Activated naive CD8-positive, alpha-beta T cell treated with anti-CD3 and anti-CD28 coated beads, Interleukin-2, amount 50 U/mL, for 24 hours (primary cell): ENCODE measurements around the gene FCN3.

Experiments used
- ATAC-seq: fragments of 150-1000 bp; cut with Tn5 transposase; one replicate; pipeline ENCODE4 v1.10.0; 2021
- DNase-seq: peaks from one replicate; pipeline ENCODE4 v3.0.0; 2021
- H3K27ac Mint-ChIP-seq: one replicate; pipeline ENCODE4 v1.8.0; 2021; ENCODE audit warnings: mild to moderate bottlenecking, mixed read lengths
- H3K27me3 Mint-ChIP-seq: one replicate; pipeline ENCODE4 v1.8.0; 2021; ENCODE audit warnings: mixed read lengths
- H3K36me3 Mint-ChIP-seq: one replicate; pipeline ENCODE4 v1.8.0; 2021; ENCODE audit warnings: low read depth, mixed read lengths
- H3K4me1 Mint-ChIP-seq: one replicate; pipeline ENCODE4 v1.8.0; 2021; ENCODE audit warnings: mixed read lengths
- H3K4me3 Mint-ChIP-seq: one replicate; pipeline ENCODE4 v1.8.0; 2021; ENCODE audit warnings: mild to moderate bottlenecking, moderate library complexity, mixed read lengths
- H3K9me3 Mint-ChIP-seq: one replicate; pipeline ENCODE4 v1.8.0; 2021; ENCODE audit warnings: mixed read lengths

The FCN3 gene

DNA sequence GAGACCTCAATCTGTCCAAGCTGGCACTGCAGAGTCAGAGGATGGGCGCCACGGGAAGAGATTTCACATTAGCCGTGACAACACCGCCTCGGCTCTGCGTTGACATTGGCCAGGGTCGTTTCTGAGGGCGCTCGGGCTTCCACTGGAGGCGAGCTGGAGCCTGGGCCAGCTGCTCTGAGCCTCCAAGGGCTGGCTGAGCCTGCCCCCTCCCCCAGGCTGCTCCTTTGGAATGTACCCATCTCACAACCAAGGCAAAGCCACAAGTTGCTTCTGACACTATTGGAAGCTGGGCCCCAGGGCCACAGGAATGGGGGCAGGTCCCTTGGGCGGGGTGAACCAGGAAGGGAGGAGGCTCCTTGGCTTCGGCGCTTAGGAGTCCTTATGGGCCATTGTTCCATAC is 30.4 kb upstream of the FCN3 start:
- no peaks in the 10 kb centered on the region for H3K9me3 Mint-ChIP-seq
- no peaks in the 10 kb centered on the region for H3K27me3 Mint-ChIP-seq
- no peak overlapping the region for H3K27ac Mint-ChIP-seq
- DNase-seq = no peak
- peaks cover 7% of the 10 kb centered on the region for H3K36me3 Mint-ChIP-seq
- H3K4me3 Mint-ChIP-seq = no peak overlapping the region
- peaks cover 24% of the 10 kb centered on the region for H3K4me1 Mint-ChIP-seq
- ATAC-seq = no peak

DNA sequence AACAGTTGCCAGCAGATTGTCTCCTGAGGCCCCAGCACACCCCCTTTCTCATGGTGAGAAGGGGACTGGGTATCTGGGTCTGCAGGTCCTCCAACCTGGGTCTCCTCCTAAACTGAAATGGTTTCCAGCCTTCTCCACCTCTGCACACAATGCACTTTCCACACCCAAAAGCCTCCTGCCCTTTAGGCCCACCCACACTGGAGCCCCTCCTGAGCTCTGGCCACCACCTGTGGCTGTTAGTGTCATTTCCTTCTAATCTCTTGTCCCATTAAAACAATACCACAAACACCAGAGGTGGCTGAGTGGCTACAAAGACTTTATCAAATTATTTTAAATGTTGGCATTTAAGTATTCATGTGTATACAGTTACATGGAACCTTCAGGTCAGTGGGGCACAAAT is 29.3 kb upstream of the FCN3 start:
- Mint-ChIP-seq H3K9me3 (no peaks in the 10 kb centered on the region), H3K36me3 (peaks cover 7% of the 10 kb centered on the region), H3K4me1 (peaks cover 24% of the 10 kb centered on the region), H3K4me3 (peak overlapping the region; percentile 4), H3K27ac (peak overlapping the region; percentile 76), H3K27me3 (no peaks in the 10 kb centered on the region)
- no peak for DNase-seq
- ATAC-seq = no peak

DNA sequence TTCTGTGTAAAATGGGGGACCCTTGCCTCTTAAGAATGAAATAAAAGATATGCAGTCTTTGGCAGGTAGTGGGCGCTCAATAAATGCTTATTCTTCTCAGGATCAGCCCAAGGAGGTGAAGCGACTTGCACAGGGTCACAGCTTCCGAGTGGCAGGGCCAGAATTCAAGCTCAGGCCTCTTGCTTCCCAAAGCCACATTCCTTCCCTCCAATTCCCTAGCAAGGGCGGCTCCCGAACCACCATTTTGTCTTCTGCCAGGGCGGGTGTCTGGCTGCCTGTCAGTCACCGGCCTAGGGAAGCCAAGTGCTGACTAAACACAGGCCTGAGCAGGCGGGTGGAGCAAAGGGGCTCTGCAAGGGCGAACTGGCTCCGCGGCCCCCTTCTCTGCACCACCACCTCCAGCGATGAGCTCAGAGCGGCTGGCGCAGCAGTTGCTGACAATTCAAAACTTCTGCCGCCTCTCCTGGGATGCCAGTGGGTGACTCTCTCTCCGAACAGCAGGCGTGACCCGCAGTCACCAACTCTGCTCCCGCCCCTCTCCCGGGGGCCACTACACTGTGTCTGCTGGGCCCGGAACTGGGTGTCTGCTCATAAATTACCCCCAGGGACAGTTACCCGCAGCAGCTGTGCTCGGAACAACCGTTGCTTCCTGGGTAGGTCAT is 28.6 kb upstream of the FCN3 start:
- Mint-ChIP-seq H3K4me1 (peaks cover 24% of the 10 kb centered on the region), H3K4me3 (peak overlapping the region; percentile 11), H3K9me3 (no peaks in the 10 kb centered on the region), H3K27ac (peak overlapping the region; percentile 76), H3K27me3 (no peaks in the 10 kb centered on the region), H3K36me3 (peaks cover 5% of the 10 kb centered on the region)
- ATAC-seq (peak; percentile 64), DNase-seq (peak; percentile 56)

DNA sequence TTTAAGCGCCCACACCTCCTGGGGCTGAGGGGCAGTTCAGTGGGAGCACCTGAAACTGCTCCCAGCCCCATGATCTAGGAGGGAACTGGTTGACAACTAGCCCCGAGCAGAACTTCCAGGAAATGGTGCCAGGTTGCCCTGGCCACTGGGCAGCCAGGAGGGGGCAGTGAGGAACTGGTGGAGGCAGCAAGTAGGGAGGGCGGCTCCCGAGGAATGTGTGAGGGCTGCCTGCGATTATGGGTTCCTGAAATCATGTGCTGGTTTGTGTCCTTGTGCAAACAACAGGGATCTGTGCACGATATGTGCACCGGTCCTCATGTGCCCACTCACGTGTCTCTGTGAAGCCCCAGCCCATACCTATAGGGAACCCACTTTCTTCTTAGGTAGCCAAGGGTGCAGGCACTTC is 27.7 kb upstream of the FCN3 start:
- ATAC-seq (no peak), DNase-seq (peak; percentile 25)
- H3K4me1 Mint-ChIP-seq = peaks cover 24% of the 10 kb centered on the region
- H3K4me3 Mint-ChIP-seq = no peak overlapping the region
- peaks cover 2% of the 10 kb centered on the region for H3K36me3 Mint-ChIP-seq
- no peaks in the 10 kb centered on the region for H3K9me3 Mint-ChIP-seq
- no peaks in the 10 kb centered on the region for H3K27me3 Mint-ChIP-seq
- peak overlapping the region; percentile 76 for H3K27ac Mint-ChIP-seq

DNA sequence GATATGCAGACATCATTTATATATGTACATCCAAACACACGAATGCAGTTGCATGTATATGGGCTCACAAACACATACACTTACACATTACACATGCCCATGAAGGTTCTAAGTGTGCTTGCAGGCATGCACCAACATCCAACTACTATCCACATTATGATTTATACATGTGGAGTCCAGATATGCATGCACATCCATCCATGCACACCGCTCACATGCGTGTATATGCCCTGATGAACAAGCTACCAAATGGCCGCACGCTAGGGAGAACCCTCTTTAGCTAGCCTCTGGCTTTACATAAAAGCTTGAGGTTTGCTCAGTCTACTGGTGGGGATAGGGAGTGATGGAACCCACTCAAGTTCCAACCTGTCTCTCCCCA is 26.3 kb upstream of the FCN3 start:
- Mint-ChIP-seq H3K36me3 (no peaks in the 10 kb centered on the region), H3K4me3 (no peak overlapping the region), H3K9me3 (no peaks in the 10 kb centered on the region), H3K27me3 (no peaks in the 10 kb centered on the region), H3K27ac (no peak overlapping the region), H3K4me1 (peaks cover 24% of the 10 kb centered on the region)
- ATAC-seq (no peak), DNase-seq (no peak)

DNA sequence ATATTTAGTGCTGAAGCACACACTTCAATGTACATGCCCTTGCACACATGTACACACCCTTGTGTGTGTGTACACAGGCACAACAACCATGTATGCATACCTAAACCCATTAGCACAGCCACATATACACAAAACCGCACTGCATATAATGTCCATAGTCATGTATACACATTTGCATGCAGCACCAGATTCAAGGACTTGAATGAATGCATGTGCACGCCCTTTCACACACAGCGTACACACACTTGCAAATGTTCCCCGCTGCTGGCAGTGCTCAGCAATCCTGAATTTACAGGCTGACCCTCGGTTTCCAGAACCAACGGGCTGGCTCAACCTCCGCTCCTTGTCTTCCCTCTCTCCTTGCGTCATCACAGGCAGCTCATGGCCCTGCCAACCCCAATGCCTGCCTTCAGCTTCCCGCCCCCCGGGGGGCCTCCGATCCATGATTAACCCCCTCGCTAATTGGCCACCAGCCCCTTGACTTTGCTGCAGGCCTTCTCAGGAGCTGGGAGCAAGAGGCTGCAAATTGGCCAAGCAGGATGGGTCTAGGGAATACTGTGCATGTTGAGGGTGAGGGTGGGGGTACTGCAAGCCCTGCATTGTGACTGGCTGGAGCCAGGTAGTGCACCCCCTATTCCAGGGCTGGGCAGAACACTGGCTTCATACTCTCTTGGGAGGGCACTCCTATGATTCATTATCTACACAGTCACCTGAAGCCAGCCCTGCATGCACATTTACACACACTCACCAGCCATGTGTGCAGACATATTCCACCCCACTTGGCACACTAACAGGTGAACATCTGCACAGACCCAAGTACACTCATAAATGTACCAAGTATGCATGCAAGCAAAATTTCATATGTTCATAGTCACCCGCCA is 25.7 kb upstream of the FCN3 start:
- no peak for DNase-seq
- H3K27ac Mint-ChIP-seq = no peak overlapping the region
- peaks cover 24% of the 10 kb centered on the region for H3K4me1 Mint-ChIP-seq
- no peaks in the 10 kb centered on the region for H3K36me3 Mint-ChIP-seq
- no peaks in the 10 kb centered on the region for H3K9me3 Mint-ChIP-seq
- H3K27me3 Mint-ChIP-seq = no peaks in the 10 kb centered on the region
- H3K4me3 Mint-ChIP-seq = no peak overlapping the region
- no peak for ATAC-seq

DNA sequence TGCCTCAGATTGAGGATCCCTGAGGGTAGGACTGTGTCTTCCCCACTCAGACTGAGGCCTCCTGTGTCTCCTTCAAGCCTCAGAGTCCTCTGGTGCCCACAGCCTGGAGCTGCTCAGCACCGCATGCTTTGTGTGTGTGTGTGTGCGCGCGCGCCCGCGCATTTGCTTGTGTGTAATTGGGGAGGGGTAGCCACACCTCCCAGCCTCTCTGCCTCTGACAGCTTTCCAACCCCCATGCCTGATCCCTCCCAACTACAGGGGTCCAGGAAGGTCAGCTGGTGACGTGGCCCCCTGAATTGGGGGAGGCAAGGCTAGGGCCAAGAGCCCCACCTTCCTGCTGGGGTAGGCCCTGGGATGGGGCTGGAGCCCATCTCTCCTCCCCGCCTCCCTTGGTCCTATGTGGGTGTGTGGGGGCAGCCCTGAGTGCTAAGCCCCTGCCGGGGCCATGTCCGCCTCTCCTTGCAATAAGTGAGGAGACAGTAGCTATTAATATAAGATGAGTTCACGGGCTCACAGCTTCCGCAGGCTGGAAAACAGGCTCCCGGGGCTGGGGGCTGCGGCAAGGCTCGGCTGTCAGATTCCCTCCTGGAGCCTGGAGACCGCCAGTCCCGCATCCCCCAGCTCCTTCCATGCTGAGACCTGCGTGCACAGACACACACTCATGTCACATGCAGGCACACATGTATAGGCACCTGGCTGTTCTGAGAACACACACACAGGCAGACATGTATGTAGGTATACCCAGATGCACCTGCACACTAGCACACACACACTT is 24.8 kb upstream of the FCN3 start:
- ATAC-seq = no peak
- Mint-ChIP-seq H3K27ac (no peak overlapping the region), H3K4me1 (peaks cover 26% of the 10 kb centered on the region)

DNA sequence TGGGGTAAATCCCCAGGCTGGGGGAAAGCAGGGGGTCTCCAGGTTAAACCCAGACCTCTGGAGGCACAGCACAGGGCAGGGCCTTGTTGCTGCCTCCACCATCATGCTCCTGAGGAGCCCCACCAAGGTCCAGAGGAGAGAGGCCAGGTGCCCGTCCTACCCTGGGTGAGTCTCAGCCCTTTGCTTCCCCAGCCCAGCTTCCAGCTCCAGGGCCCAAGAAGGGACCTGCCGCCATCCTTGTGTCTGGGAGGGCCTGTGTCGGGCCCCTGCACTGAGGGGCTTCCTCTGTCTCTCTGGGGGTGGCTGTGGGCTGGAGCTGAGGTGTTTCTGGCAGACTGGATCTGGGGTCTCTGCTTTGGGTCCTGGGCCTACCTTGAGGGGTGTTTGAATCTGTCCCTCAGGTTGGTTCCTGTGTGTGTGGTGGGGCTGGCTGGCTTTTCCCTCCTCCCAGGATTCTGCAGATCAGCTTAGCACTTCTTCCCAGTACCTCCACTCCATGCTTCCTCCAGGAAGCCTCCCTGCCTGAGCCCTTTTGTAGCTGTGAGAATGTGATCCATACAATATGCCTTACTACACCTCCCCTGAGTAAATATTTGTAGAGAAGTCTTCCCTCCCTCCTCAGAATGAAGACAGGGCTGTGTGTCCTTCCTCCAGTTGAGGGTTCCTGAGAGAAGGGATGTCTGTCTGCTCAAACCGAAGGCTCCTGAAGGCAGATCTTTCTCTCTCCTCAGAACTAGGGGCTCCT is 24.0 kb upstream of the FCN3 start:
- H3K4me1 Mint-ChIP-seq = peaks cover 18% of the 10 kb centered on the region
- no peaks in the 10 kb centered on the region for H3K9me3 Mint-ChIP-seq
- no peaks in the 10 kb centered on the region for H3K36me3 Mint-ChIP-seq
- no peaks in the 10 kb centered on the region for H3K27me3 Mint-ChIP-seq
- no peak overlapping the region for H3K4me3 Mint-ChIP-seq
- DNase-seq (no peak), ATAC-seq (no peak)
- no peak overlapping the region for H3K27ac Mint-ChIP-seq

More for the DNA sequence above, 24.8 kb upstream of the FCN3 start:
- no peak for DNase-seq
- no peaks in the 10 kb centered on the region for H3K9me3 Mint-ChIP-seq
- H3K4me3 Mint-ChIP-seq = no peak overlapping the region
- H3K27me3 Mint-ChIP-seq = no peaks in the 10 kb centered on the region
- no peaks in the 10 kb centered on the region for H3K36me3 Mint-ChIP-seq

DNA sequence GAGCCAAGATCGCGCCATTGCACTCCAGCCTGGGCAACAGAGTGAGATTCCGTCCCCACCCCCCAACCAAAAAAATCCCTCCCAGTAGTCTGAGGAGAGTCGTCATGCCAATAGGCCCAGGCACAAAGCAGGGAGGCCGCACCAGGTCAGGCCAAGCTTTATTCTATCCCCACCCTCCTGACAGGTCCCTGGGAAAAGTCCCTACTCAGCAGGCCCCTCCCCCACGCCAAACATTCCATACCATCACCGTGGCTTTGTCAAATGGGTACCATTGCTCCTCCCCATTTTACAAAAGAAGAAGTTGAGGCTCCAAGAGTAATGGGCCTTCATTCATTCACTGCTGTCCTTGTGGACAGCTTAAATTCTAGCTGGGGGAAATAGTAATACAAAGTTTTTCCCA is 23.1 kb upstream of the FCN3 start:
- H3K36me3 Mint-ChIP-seq = no peaks in the 10 kb centered on the region
- peaks cover 10% of the 10 kb centered on the region for H3K4me1 Mint-ChIP-seq
- ATAC-seq (no peak), DNase-seq (no peak)
- H3K9me3 Mint-ChIP-seq = no peaks in the 10 kb centered on the region
- H3K27me3 Mint-ChIP-seq = no peaks in the 10 kb centered on the region
- no peak overlapping the region for H3K4me3 Mint-ChIP-seq
- H3K27ac Mint-ChIP-seq = no peak overlapping the region

DNA sequence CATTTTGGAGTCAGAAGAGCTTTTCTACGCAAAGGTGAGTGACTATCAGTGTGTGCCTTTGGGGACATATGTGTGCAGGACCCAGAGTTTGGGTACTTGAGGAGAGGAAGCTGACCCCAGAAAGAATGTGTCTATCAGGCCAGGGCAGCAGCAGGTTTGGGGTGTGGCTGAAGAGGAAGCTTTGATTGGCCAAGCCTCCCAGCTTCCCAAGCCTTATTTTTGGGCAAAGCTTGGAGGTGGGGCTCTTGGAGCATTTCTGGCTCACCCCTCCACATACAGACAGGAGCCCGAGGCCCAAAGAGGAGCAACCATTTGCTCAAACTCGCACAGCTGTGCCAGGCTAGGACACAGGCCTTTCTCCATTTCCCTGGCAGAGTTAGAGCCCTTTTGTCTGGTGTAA is 22.5 kb upstream of the FCN3 start:
- no peak overlapping the region for H3K4me3 Mint-ChIP-seq
- H3K9me3 Mint-ChIP-seq = no peaks in the 10 kb centered on the region
- DNase-seq (no peak), ATAC-seq (no peak)
- H3K4me1 Mint-ChIP-seq = peaks cover 6% of the 10 kb centered on the region
- H3K36me3 Mint-ChIP-seq = no peaks in the 10 kb centered on the region
- no peaks in the 10 kb centered on the region for H3K27me3 Mint-ChIP-seq
- H3K27ac Mint-ChIP-seq = no peak overlapping the region

DNA sequence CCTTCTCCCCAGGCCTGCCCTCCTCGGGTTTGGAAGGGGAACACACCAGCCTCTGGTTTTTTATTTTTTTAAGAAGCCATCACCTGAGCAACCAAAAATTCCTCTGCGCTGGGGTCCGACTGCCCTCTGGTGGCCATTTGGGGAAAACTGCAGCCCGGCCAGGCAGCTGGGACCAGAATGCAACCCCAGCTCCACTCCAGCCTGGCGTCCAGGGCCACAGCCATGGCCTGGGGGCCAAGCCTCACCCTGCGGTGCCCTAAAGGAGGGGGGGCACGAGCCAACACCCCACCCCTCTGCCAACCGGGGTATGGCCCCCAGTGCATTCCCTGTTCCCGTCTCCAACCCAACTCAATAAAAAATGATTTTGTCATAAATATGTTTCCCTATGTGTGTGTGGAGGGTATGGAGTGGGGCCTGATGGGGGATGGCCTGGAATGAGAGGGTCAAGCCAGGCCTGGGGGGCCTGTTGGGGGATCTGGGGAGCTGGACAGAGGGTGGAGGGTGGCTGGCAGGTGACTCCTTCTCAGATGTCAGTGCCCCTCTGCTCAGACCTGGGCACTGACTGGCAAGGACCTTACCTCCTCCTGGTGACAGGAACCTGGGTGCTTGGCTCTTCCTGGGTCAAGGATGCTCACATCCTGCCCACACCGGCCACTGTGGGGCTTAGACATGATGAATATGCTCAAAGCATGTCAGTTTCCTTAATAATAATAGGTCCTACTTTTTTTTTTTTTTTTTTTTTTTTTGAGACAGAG is 21.0 kb upstream of the FCN3 start:
- no peaks in the 10 kb centered on the region for H3K9me3 Mint-ChIP-seq
- no peaks in the 10 kb centered on the region for H3K27me3 Mint-ChIP-seq
- H3K36me3 Mint-ChIP-seq = no peaks in the 10 kb centered on the region
- H3K27ac Mint-ChIP-seq = no peak overlapping the region
- ATAC-seq = no peak
- peaks cover 11% of the 10 kb centered on the region for H3K4me1 Mint-ChIP-seq
- DNase-seq = peak; percentile 81
- H3K4me3 Mint-ChIP-seq = no peak overlapping the region

DNA sequence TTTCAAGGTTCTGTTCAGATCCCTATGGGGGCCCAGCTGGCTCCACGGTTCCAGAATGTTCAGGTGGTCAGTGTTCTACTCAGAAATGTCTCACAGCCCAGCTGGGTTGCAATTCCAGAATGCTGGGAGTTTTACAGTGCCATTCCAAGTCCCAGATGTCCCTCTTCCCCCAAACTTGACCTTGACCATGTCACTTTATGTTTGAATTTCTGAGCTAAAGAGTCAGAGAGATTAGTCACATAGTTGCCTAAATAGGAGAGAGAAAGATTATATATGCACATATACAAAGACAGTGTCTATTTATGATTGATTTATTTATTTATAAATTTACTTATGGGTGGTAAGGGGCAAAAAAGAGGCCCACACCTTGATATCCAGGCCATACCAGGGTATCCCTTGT is 20.3 kb upstream of the FCN3 start:
- H3K4me1 Mint-ChIP-seq = peaks cover 11% of the 10 kb centered on the region

DNA sequence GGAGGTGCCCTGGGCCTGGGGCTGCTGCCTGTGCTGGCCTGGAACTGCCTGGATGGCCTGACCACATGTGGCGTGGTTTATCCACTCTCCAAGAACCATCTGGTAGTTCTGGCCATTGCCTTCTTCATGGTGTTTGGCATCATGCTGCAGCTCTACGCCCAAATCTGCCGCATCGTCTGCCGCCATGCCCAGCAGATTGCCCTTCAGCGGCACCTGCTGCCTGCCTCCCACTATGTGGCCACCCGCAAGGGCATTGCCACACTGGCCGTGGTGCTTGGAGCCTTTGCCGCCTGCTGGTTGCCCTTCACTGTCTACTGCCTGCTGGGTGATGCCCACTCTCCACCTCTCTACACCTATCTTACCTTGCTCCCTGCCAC is 19.6 kb upstream of the FCN3 start:
- DNase-seq (no peak), ATAC-seq (no peak)
- Mint-ChIP-seq H3K4me1 (peaks cover 11% of the 10 kb centered on the region), H3K36me3 (no peaks in the 10 kb centered on the region), H3K27me3 (no peaks in the 10 kb centered on the region), H3K4me3 (peak overlapping the region; percentile 39), H3K9me3 (no peaks in the 10 kb centered on the region), H3K27ac (no peak overlapping the region)

More for the DNA sequence above, 20.3 kb upstream of the FCN3 start:
- H3K27ac Mint-ChIP-seq = no peak overlapping the region
- no peaks in the 10 kb centered on the region for H3K36me3 Mint-ChIP-seq
- H3K9me3 Mint-ChIP-seq = no peaks in the 10 kb centered on the region
- ATAC-seq (no peak), DNase-seq (no peak)
- H3K4me3 Mint-ChIP-seq = no peak overlapping the region
- H3K27me3 Mint-ChIP-seq = no peaks in the 10 kb centered on the region
